HAP-1 (cell line): ENCODE data around the gene MLYCD.

Experiments used
- DNase-seq, 2 experiments: peaks; one replicate each; pipeline ENCODE4 v3.0.0-alpha.2; 2016 to 2020; ENCODE audit warnings: low spot score in 2 of 2
- H3K27me3 ChIP-seq: fragments of 250-450 bp; sonication (Bioruptor Pico); 2 replicates; pipeline ENCODE4 v1.5.1; 2020; ENCODE audit warnings: low read depth, mild to moderate bottlenecking, moderate library complexity
- H3K36me3 ChIP-seq: fragments of 250-450 bp; sonication (Bioruptor Pico); replicated peaks from 2 replicates; pipeline ENCODE4 v1.5.1; 2020; ENCODE audit warnings: mild to moderate bottlenecking
- H3K4me1 ChIP-seq: fragments of 250-450 bp; sonication (Bioruptor Pico); 2 replicates; pipeline ENCODE4 v1.5.1; 2020; ENCODE audit warnings: mild to moderate bottlenecking
- H3K4me3 ChIP-seq: fragments of 250-450 bp; sonication (Bioruptor Pico); 2 replicates; pipeline ENCODE4 v1.5.1; 2020; ENCODE audit warnings: mild to moderate bottlenecking, moderate library complexity
- H3K9me3 ChIP-seq: fragments of 250-450 bp; sonication (Bioruptor Pico); 2 replicates; pipeline ENCODE4 v1.5.1; 2020; ENCODE audit warnings: mild to moderate bottlenecking, moderate library complexity
- in situ Hi-C: fragments of 300-500 bp; cut with MboI; formaldehyde crosslinking; loops from 3 replicates; pipeline ENCODE4 v1.14.3; 2020; ENCODE audit warnings: low sequenced_read_pairs, inconsistent platforms, mixed read lengths

Gene MLYCD

GRCh38 chr16:83907111-83907510, 8.2 kb downstream of the MLYCD start:
- H3K4me3 ChIP-seq, result no peak overlapping the region
- in situ Hi-C loops, result no loop called here
- H3K4me1 ChIP-seq, result peaks cover 30% of the 10 kb centered on the region
- no peaks in the 10 kb centered on the region for H3K27me3 ChIP-seq
- DNase-seq, result no peak
- no peaks in the 10 kb centered on the region for H3K9me3 ChIP-seq
- H3K36me3 ChIP-seq, result peaks cover 5% of the 10 kb centered on the region

- Histone ChIP-seq H3K4me3 (no peak overlapping the region), H3K36me3 (peaks cover 11% of the 10 kb centered on the region), H3K4me1 (peaks cover 30% of the 10 kb centered on the region), H3K27me3 (no peaks in the 10 kb centered on the region), H3K9me3 (no peaks in the 10 kb centered on the region)
- DNase-seq, result peak; percentile 78
- in situ Hi-C loops, result no loop called here
These were observed 8.8 kb downstream of the MLYCD start for GRCh38 chr16:83907631-83908250.

DNA sequence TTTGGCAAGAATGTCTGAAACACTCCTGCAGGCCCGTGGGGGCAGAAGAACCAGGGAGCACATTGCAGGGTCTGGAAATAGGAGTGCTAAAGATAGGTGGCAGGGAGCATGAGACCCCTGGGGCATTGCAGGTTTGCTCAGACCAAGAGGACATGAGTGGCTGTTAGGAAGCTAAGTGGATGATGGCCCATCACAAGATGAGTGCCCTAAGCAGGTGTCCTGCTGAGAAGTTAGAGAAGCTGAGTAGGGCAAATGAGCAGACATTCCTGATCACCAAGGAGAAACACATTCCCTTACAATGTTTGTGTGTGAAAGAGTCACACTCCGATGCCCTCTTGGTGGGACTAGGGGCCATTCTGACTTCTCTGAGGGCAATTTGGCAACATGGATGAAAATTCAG, 9.9 kb downstream of the MLYCD start:
- no peaks in the 10 kb centered on the region for H3K9me3 ChIP-seq
- H3K36me3 ChIP-seq, result peaks cover 14% of the 10 kb centered on the region
- no peaks in the 10 kb centered on the region for H3K27me3 ChIP-seq
- peaks cover 30% of the 10 kb centered on the region for H3K4me1 ChIP-seq
- no peak overlapping the region for H3K4me3 ChIP-seq
- no peak for DNase-seq
- in situ Hi-C loops, result no loop called here

GRCh38 chr16:83911290-83911689, 12.4 kb downstream of the MLYCD start:
- in situ Hi-C loops, result no loop called here
- DNase-seq, result peak; percentile 61 to 73
- H3K4me1 ChIP-seq, result peaks cover 28% of the 10 kb centered on the region
- H3K9me3 ChIP-seq, result no peaks in the 10 kb centered on the region
- H3K36me3 ChIP-seq, result peaks cover 22% of the 10 kb centered on the region
- no peaks in the 10 kb centered on the region for H3K27me3 ChIP-seq
- no peak overlapping the region for H3K4me3 ChIP-seq

DNA sequence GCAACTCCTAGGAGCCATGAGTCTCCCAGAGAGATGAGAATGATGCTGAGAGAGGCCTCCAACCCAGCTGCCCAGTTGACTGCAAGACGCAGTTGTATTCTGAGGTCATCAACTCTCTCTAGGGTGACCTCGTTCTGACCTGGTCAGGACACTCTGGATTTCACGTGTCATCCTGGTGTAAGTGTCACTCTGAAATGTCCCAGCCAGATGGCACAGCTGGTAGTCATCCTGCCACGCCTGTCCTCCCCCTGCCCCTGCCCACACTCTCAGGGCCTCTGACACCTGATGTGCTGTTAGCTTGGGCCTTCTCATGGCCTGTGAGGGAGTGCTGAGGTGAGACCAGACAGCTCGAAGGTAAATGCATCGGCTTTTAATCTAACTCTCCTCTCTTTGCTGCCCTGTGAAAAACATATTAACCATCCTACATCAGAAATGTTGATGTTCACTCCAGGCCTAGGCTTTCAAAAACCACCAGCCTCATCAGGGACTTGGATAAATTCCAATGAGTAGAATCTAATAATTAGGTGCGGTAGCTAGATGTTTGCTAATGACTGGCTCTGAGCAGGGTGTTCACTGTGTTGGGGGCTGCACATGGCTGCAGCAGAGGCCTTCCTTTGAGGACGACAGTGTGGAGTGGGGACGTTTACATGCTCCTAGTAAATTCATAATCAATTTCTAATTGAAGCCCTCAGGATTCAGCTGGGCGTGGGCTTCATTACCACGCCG, 13.8 kb downstream of the MLYCD start:
- in situ Hi-C loops, result no loop called here
- Histone ChIP-seq H3K4me3 (no peak overlapping the region), H3K36me3 (peaks cover 22% of the 10 kb centered on the region), H3K27me3 (no peaks in the 10 kb centered on the region), H3K9me3 (no peaks in the 10 kb centered on the region), H3K4me1 (peaks cover 14% of the 10 kb centered on the region)
- DNase-seq, result no peak

DNA sequence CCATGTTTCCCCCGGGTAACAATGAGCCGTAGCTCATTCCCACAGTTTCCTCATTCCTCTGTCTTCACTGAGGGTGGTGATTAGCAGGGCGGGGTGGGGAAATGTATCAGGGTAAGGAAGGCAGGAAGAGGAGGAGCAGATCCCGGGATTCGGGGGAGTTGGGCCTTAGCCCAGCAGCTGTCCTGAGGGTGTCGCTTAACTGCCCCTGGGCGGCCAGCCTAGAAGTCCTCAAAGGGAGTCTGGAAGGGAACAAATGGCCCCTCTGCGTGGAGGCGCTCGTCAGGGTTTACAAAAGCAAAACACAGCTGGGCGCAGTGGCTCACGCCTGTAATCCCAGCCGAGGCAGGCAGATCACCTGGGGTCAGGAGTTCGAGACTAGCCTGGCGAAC, 14.3 kb downstream of the MLYCD start:
- Histone ChIP-seq H3K4me3 (no peak overlapping the region), H3K27me3 (no peaks in the 10 kb centered on the region), H3K4me1 (peaks cover 8% of the 10 kb centered on the region), H3K36me3 (peaks cover 26% of the 10 kb centered on the region), H3K9me3 (no peaks in the 10 kb centered on the region)
- no peak for DNase-seq
- in situ Hi-C loops, result no loop called here

- no peak for DNase-seq
- no peaks in the 10 kb centered on the region for H3K9me3 ChIP-seq
- peaks cover 26% of the 10 kb centered on the region for H3K36me3 ChIP-seq
- in situ Hi-C loops, result no loop called here
- peaks cover 6% of the 10 kb centered on the region for H3K4me1 ChIP-seq
- H3K4me3 ChIP-seq, result no peak overlapping the region
- no peaks in the 10 kb centered on the region for H3K27me3 ChIP-seq
These were observed 15.3 kb downstream of the MLYCD start for GRCh38 chr16:83914091-83914710.

DNA sequence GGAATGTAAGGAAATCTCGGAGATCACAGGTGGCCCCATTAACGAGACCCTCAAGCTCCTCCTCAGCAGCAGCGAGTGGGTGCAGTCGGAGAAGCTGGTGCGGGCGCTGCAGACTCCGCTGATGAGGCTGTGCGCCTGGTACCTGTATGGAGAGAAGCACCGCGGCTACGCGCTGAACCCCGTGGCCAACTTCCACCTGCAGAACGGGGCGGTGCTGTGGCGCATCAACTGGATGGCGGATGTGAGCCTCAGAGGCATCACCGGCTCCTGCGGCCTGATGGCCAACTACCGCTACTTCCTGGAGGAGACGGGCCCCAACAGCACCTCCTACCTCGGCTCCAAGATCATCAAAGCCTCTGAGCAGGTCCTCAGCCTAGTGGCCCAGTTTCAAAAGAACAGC, 16.2 kb downstream of the MLYCD start:
- Histone ChIP-seq H3K36me3 (peaks cover 26% of the 10 kb centered on the region), H3K4me1 (peaks cover 6% of the 10 kb centered on the region), H3K4me3 (no peak overlapping the region), H3K9me3 (no peaks in the 10 kb centered on the region), H3K27me3 (no peaks in the 10 kb centered on the region)
- in situ Hi-C loops, result no loop called here
- no peak for DNase-seq

- H3K9me3 ChIP-seq, result no peaks in the 10 kb centered on the region
- H3K4me3 ChIP-seq, result no peak overlapping the region
- in situ Hi-C loops, result no loop called here
- peaks cover 6% of the 10 kb centered on the region for H3K4me1 ChIP-seq
- H3K36me3 ChIP-seq, result peaks cover 24% of the 10 kb centered on the region
- no peak for DNase-seq
- no peaks in the 10 kb centered on the region for H3K27me3 ChIP-seq
These were observed 16.6 kb downstream of the MLYCD start for GRCh38 chr16:83915491-83915890.

DNA sequence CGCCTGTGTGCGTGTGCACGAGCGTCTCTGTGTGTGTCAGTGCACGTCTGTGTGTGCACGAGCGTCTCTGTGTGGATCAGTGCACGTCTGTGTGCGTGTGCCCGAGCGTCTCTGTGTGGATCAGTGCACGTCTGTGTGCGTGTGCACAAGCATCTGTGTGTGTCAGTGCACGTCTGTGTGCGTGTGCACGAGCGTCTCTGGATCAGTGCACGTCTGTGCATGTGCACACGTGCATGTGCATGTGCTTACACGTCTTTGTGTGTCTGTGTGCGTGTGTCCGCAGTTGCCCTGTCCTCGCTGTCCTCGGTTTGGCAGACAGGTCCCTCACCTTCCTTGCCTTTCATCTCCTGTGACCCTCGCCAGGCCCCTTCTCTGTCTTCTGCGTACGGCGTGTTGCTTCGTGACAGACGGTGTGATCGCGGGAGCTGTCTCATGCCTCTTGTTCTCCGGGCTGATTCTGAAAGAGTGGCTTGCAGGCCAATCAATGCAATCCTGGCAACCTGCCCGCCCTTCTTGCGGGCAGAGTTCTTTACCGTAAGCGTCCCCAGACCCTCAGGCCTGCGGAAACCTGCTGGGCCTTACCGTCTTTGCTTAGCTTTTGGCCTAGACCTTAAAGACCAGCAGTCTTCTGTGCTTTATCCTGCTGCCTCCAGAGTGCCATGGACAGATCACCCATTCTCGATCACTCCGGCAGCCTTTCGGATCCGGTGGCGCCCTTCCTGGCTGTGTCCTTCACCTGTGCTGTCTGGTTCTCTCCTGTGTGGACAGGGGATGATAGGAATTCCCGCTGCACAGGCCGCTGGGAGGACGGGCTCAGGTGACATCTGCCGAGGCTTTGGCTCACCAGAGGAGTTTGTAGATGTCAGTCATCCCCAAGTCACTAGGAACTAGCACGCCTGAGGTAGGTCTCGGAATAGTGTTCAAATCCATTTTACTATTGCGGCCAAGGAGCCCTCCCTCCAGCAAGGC, 18.5 kb downstream of the MLYCD start:
- no peak for DNase-seq
- in situ Hi-C loops, result no loop called here
- no peaks in the 10 kb centered on the region for H3K27me3 ChIP-seq
- H3K9me3 ChIP-seq, result no peaks in the 10 kb centered on the region
- H3K36me3 ChIP-seq, result peaks cover 18% of the 10 kb centered on the region
- H3K4me1 ChIP-seq, result no peaks in the 10 kb centered on the region
- no peak overlapping the region for H3K4me3 ChIP-seq

DNA sequence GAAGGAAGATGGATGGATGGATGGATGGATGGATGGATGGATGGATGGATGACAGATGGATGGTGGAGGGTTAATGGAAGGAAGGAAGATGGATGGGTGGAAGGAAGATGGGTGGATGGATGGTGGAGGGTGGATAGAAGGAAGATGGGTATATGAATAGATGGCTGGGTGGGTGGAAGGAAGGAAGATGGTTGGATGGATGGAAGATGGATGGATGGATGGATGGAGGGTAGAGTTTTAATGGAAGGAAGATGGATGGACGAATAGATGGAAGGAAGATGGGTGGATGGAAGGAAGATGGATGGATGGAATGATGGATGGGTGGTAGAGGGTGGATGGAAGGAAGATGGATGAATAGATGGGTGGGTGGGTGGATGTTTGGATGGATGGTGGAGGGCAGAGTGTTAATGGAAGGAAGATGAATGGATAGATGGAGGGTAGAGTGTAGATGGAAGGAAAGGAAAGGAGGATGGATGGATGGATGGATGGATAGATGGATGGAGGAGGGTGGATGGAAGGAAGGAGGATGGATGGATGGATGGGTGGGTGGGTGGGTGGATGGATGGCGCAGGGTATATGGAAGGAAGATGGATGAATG, 22.1 kb downstream of the MLYCD start:
- H3K9me3 ChIP-seq, result no peaks in the 10 kb centered on the region
- H3K4me3 ChIP-seq, result no peak overlapping the region
- H3K36me3 ChIP-seq, result peaks cover 4% of the 10 kb centered on the region; the same call in 1 of the 2 replicates
- no peaks in the 10 kb centered on the region for H3K4me1 ChIP-seq
- in situ Hi-C loops, result no loop called here
- H3K27me3 ChIP-seq, result no peaks in the 10 kb centered on the region
- DNase-seq, result no peak

DNA sequence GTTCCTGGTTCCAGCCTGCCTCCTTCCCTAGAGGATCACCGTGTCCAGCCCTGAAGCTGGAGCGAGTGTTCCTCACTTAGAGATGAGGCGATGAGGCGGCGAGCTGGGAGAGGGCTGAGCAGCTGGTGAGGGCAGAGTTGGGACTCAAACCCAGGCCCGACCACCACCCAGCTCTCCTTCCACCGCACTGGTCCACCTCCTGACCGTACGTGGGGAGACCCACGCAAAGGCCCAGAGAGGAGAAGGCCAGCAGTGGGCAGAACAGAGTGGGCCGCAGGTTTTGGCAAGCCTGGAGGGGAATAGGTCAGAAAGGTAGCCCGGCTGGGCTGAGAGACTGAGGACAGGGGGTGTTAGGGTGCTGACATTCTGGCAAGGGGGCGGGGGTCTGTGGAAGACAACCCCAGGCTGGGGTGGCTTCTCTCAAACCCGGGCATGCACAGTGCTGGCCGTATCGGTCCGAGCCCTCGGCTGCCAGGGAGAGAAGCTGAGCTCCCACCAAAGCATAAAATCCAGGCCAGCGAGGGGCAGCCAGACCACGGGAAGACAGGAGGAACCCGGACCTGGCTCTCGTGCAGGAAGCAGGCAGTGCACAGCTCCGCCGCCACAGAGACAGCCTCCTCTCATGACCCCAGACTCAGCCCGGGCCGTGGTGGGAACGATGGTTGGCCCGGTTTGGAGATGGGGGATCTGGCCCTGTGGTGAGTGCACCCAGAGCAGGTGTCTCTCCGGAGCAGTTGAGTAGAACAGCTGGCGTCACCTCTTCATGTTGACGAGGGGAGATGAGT, 24.9 kb downstream of the MLYCD start:
- Histone ChIP-seq H3K4me3 (no peak overlapping the region), H3K27me3 (no peaks in the 10 kb centered on the region), H3K4me1 (peaks cover 8% of the 10 kb centered on the region), H3K36me3 (no peaks in the 10 kb centered on the region), H3K9me3 (no peaks in the 10 kb centered on the region)
- no peak for DNase-seq
- in situ Hi-C loops, result no loop called here

- Histone ChIP-seq H3K4me1 (peaks cover 8% of the 10 kb centered on the region), H3K27me3 (no peaks in the 10 kb centered on the region), H3K4me3 (no peak overlapping the region), H3K36me3 (no peaks in the 10 kb centered on the region), H3K9me3 (no peaks in the 10 kb centered on the region)
- DNase-seq, result no peak
- in situ Hi-C loops, result no loop called here
These were observed 25.8 kb downstream of the MLYCD start for GRCh38 chr16:83924686-83925085.
